MCF 10A (cell line): Measurements from ENCODE around the gene SPATA20. TPM values are rescaled to one million over a fixed set of nuclear protein-coding genes. Genes with fewer than 3 reads are reported as not detected.

Experiments
- BruUV-seq: library from RNA; stranded (reverse); fragments of 400-500 nt; replicated peaks from 2 replicates; lab custom pipeline; 2021; lab: Mats Ljungman, UMichigan
- CTCF ChIA-PET: fragments of 300-600 bp; sonication (Branson Sonifier 250); formaldehyde crosslinking; extraction: SDS; loops from one replicate; lab custom pipeline; 2021; ENCODE audit warnings: antibody characterized with exemption, inconsistent platforms; lab: Yijun Ruan, JAX
- POLR2A ChIA-PET: fragments of 300-600, 350-650 bp; sonication (Branson Sonifier 250); formaldehyde crosslinking; extraction: SDS; loops from one replicate; lab custom pipeline; 2020; ENCODE audit warnings: antibody characterized with exemption, inconsistent platforms; lab: Yijun Ruan, JAX
- DNase-seq: peaks from one replicate; pipeline ENCODE4 v3.0.0-alpha.2; 2018; ENCODE audit not compliant: unreplicated experiment
- H3K27ac Mint-ChIP-seq: one replicate; pipeline ENCODE4 v1.8.0; 2022; ENCODE audit warnings: mild to moderate bottlenecking, low read depth, mixed read lengths; ENCODE audit not compliant: unreplicated experiment
- H3K27me3 Mint-ChIP-seq: one replicate; pipeline ENCODE4 v1.8.0; 2022; ENCODE audit warnings: mixed read lengths; ENCODE audit not compliant: insufficient read depth, unreplicated experiment
- H3K36me3 Mint-ChIP-seq: one replicate; pipeline ENCODE4 v1.8.0; 2022; ENCODE audit warnings: mild to moderate bottlenecking, moderate library complexity, mixed read lengths; ENCODE audit not compliant: insufficient read depth, unreplicated experiment
- H3K4me1 Mint-ChIP-seq: one replicate; pipeline ENCODE4 v1.8.0; 2022; ENCODE audit warnings: mixed read lengths; ENCODE audit not compliant: insufficient read depth, unreplicated experiment
- H3K4me3 Mint-ChIP-seq: one replicate; pipeline ENCODE4 v1.8.0; 2022; ENCODE audit warnings: mild to moderate bottlenecking, moderate library complexity, mixed read lengths; ENCODE audit not compliant: unreplicated experiment
- H3K9me3 Mint-ChIP-seq: one replicate; pipeline ENCODE4 v1.8.0; 2022; ENCODE audit warnings: mixed read lengths; ENCODE audit not compliant: unreplicated experiment
- CTCF ChIP-seq: fragments of 200-600 bp; IDR thresholded peaks from one replicate; pipeline ENCODE4 v1.8.0; 2022; ENCODE audit warnings: antibody characterized with exemption, mild to moderate bottlenecking; ENCODE audit not compliant: unreplicated experiment
- intact Hi-C: fragments of 100-400 bp; cut with micrococcal nuclease; formaldehyde crosslinking; loops from 2 replicates; pipeline ENCODE4 v1.14.1; 2022
- total RNA-seq: library from RNA; stranded (reverse); gene quantifications from 2 replicates; pipeline ENCODE4 v1.2.3, GENCODE V29; 2022

The SPATA20 gene
- total RNA-seq, 1 experiment from 2014 or later, result 35.3 TPM

- Mint-ChIP-seq H3K4me1 (peaks cover 41% of the 10 kb centered on the region), H3K27ac (peak overlapping the region; percentile 57), H3K9me3 (no peaks in the 10 kb centered on the region), H3K36me3 (no peaks in the 10 kb centered on the region), H3K4me3 (no peak overlapping the region), H3K27me3 (no peaks in the 10 kb centered on the region)
- no TSS peak for BruUV-seq
- TF ChIP-seq CTCF, result no peak
- ChIA-PET POLR2A (interaction anchor here (1.6 to 3.8 kb wide), 4 partner anchors 13 to 166 kb away, joined by 3 to 24 read pairs (median 16); no protein-coding TSS in a partner anchor), CTCF (interaction anchor here (0.7 to 1.8 kb wide), 3 partner anchors 15 to 32 kb away, joined by 3 to 8 read pairs (median 4); no protein-coding TSS in a partner anchor)
- intact Hi-C loops, result no loop called here
- DNase-seq, result no peak
Measured at GRCh38 chr17:50518384-50519023, 28.5 kb upstream of the SPATA20 start.

- DNase-seq, result peak; percentile 93
- Mint-ChIP-seq H3K27me3 (no peaks in the 10 kb centered on the region), H3K4me3 (no peak overlapping the region), H3K36me3 (no peaks in the 10 kb centered on the region), H3K9me3 (no peaks in the 10 kb centered on the region), H3K27ac (peak overlapping the region; percentile 57), H3K4me1 (peaks cover 41% of the 10 kb centered on the region)
- BruUV-seq, result no TSS peak
- TF ChIP-seq CTCF, result no peak
- ChIA-PET POLR2A (interaction anchor here (0.6 to 3.8 kb wide), 7 partner anchors 11 to 165 kb away, joined by 3 to 24 read pairs (median 4); no protein-coding TSS in a partner anchor), CTCF (interaction anchor here (0.7 to 1.8 kb wide), 9 partner anchors 14 to 120 kb away, joined by 3 to 8 read pairs (median 3); no protein-coding TSS in a partner anchor)
- intact Hi-C loops, result no loop called here
Measured at GRCh38 chr17:50519141-50519834, 27.7 kb upstream of the SPATA20 start.

GRCh38 chr17:50520483-50520882 is 26.5 kb upstream of the SPATA20 start:
- intact Hi-C loops, result no loop called here
- H3K27ac Mint-ChIP-seq, result no peak overlapping the region
- no peaks in the 10 kb centered on the region for H3K27me3 Mint-ChIP-seq
- no peak for DNase-seq
- TF ChIP-seq CTCF, result no peak
- ChIA-PET CTCF (interaction anchor here (0.7 to 1.8 kb wide), 8 partner anchors 11 to 119 kb away, joined by 3 to 8 read pairs (median 4); no protein-coding TSS in a partner anchor), POLR2A (interaction anchor here (1.0 to 3.8 kb wide), 3 partner anchors 10 to 33 kb away, joined by 4 to 24 read pairs (median 19); no protein-coding TSS in a partner anchor)
- no peak overlapping the region for H3K4me3 Mint-ChIP-seq
- no peaks in the 10 kb centered on the region for H3K9me3 Mint-ChIP-seq
- H3K36me3 Mint-ChIP-seq, result no peaks in the 10 kb centered on the region
- peaks cover 32% of the 10 kb centered on the region for H3K4me1 Mint-ChIP-seq
- no TSS peak for BruUV-seq

- H3K36me3 Mint-ChIP-seq, result no peaks in the 10 kb centered on the region
- no peak overlapping the region for H3K4me3 Mint-ChIP-seq
- no peak overlapping the region for H3K27ac Mint-ChIP-seq
- TF ChIP-seq CTCF, result no peak
- no peak for DNase-seq
- H3K27me3 Mint-ChIP-seq, result no peaks in the 10 kb centered on the region
- no peaks in the 10 kb centered on the region for H3K9me3 Mint-ChIP-seq
- POLR2A ChIA-PET, result interaction anchor here (1.0 to 3.8 kb wide), 2 partner anchors 17 to 34 kb away, joined by 3 to 24 read pairs; no protein-coding TSS in a partner anchor
- H3K4me1 Mint-ChIP-seq, result peaks cover 31% of the 10 kb centered on the region
- no TSS peak for BruUV-seq
- CTCF ChIA-PET, result interaction anchor here (0.6 to 1.2 kb wide), 3 partner anchors 16 to 230 kb away, joined by 3 to 4 read pairs (median 3); no protein-coding TSS in a partner anchor
- intact Hi-C loops, result no loop called here
Measured at GRCh38 chr17:50521514-50521913, 25.5 kb upstream of the SPATA20 start.
